Right atrium auricular region (tissue), 2 donors: ENCODE results near the gene BCL7C. TPM values are rescaled to one million over a fixed set of nuclear protein-coding genes. Genes with fewer than 3 reads are reported as not detected.

Experiments used
- DNase-seq: peaks from one replicate; pipeline ENCODE4 v3.0.0-alpha.2; 2019; ENCODE audit warnings: low spot score
- H3K27ac ChIP-seq, 2 donors: fragments of 200-600 bp; sonication (generic); 1 replicate in 1 of 2; 2 replicates in 1 of 2; pipeline ENCODE4 v1.5.1; 2016 to 2019
- H3K27me3 ChIP-seq, 2 donors: fragments of 200-600 bp; sonication (generic); one replicate each; pipeline versions ENCODE4 v1.5.1 to v1.6.0; 2017 to 2019
- H3K36me3 ChIP-seq: fragments of 200-600 bp; sonication (generic); one replicate; pipeline ENCODE4 v1.5.1; 2016
- H3K4me1 ChIP-seq, 2 donors: fragments of 200-600 bp; sonication (generic); one replicate each; pipeline versions ENCODE4 v1.5.1 to v1.6.0; 2017 to 2019
- H3K4me3 ChIP-seq, 2 donors: fragments of 200-600 bp; sonication (generic); 1 replicate in 1 of 2; 2 replicates in 1 of 2; pipeline ENCODE4 v1.5.1; 2017 to 2019; ENCODE audit warnings: mild to moderate bottlenecking in 1 of 2, moderate library complexity in 1 of 2
- H3K9me3 ChIP-seq, 2 donors: fragments of 200-600 bp; sonication (generic); one replicate each; pipeline ENCODE4 v1.5.1; 2019
- total RNA-seq, 2 donors: library from RNA; depleted of rRNA; stranded (reverse); fragments of >200 nt; gene quantifications; one replicate each; pipeline ENCODE4 v1.1.0, GENCODE V29; 2016
- TF ChIP-seq, protein P1 (sequence below), 2 donors: fragments of 200-600 bp; sonication (generic); IDR thresholded peaks; one replicate each; pipeline ENCODE4 v1.5.1; 2019; ENCODE audit warnings: antibody characterized with exemption in 2 of 2

The BCL7C gene
- total RNA-seq, 2 donors from 2014 or later: 21.1 to 35.1 TPM

DNA sequence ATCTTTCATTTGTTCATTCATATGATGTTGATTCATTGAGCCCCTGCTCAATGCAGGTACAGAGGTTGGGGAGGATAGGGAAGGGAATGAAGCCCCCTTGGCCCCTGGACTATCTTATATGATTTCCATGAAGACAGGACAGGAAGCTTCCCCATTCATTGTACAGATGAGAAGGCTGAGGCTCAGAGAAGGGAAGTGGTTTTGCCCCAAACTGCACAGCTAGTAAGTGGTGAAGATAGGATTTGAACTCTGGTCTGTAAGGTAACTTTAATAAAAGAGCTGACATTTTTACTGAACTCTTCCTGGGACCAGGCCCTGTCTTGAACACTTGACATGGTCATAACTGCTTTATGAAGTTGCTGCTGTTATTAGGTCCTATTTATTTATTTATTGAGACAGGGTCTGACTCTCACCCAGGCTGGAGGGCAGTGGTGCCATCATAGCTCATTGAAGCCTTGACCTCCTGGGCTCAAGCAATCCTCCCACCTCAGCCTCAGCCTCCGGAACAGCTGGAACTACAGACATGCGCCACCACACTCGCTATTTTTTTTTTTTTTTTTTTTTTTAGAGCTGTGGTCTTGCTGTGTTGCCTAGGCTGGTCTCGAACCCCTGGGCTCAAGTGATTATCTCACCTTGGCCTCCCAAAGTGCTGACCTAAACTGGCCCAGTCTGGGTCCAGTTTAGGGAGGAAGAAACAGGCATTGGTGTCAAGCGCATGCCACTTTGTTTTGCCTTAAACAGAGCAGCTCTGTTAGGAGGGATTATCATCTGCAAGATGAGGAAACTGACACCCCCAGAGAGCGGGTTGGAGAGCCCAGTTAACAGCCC is 7.5 kb upstream of the BCL7C start:
- Histone ChIP-seq H3K4me3 (peak overlapping the region; percentile 36 to 64), H3K36me3 (no peaks in the 10 kb centered on the region), H3K27ac (peak overlapping the region; percentile 75 to 79), H3K27me3 (no peaks in the 10 kb centered on the region), H3K9me3 (no peaks in the 10 kb centered on the region), H3K4me1 (peaks cover 0 to 35% of the 10 kb centered on the region in 2 donors)
- no peak for DNase-seq
- TF ChIP-seq, protein P1, sequence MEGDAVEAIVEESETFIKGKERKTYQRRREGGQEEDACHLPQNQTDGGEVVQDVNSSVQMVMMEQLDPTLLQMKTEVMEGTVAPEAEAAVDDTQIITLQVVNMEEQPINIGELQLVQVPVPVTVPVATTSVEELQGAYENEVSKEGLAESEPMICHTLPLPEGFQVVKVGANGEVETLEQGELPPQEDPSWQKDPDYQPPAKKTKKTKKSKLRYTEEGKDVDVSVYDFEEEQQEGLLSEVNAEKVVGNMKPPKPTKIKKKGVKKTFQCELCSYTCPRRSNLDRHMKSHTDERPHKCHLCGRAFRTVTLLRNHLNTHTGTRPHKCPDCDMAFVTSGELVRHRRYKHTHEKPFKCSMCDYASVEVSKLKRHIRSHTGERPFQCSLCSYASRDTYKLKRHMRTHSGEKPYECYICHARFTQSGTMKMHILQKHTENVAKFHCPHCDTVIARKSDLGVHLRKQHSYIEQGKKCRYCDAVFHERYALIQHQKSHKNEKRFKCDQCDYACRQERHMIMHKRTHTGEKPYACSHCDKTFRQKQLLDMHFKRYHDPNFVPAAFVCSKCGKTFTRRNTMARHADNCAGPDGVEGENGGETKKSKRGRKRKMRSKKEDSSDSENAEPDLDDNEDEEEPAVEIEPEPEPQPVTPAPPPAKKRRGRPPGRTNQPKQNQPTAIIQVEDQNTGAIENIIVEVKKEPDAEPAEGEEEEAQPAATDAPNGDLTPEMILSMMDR (IDR thresholded peaks at IDR 0.05): no peak

DNA sequence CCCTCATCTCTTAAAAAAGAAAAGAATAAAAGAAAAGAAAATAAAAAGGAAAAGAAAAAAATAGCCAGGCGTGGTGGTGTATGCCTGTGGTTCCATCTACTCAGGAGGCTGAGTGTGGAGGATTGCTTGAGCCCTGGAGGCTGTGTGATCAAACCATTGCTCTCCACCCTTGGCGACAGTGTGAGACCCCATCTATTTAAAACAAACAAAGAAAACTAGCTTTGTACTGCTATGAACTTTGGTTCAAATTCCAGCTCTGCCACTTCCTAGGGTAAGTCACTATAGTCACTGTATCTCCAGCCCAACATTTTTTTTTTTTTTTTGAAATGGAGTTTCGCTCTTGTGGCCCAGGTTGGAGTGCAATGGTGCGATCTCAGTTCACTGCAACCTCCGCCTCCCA is 6.7 kb upstream of the BCL7C start:
- H3K27me3 ChIP-seq: no peaks in the 10 kb centered on the region
- H3K36me3 ChIP-seq: no peaks in the 10 kb centered on the region
- no peak overlapping the region for H3K4me3 ChIP-seq
- no peak overlapping the region for H3K27ac ChIP-seq
- TF ChIP-seq, protein P1 (IDR thresholded peaks at IDR 0.05): no peak
- DNase-seq: no peak
- peaks cover 0 to 43% of the 10 kb centered on the region in 2 donors for H3K4me1 ChIP-seq
- no peaks in the 10 kb centered on the region for H3K9me3 ChIP-seq

DNA sequence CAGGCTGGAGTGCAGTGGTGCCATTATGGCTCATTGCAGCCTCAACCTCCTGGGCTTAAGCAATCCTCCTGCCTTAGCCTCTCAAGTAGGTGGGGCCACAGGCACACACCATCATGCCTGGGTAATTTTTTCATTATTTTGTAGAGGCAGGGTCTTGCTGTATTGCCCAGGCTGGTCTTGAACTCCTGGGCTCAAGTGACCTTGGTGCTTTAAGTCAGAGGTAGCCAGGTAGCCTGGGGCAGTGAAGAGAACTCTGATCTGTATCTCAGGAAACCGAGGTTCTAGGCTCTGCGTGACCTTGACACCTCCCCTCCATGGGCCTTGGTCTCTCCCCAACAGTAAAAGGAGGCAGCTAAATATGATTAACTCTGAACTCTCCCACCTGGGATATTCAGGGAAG is 5.9 kb upstream of the BCL7C start:
- DNase-seq: no peak
- Histone ChIP-seq H3K4me3 (no peak overlapping the region), H3K36me3 (no peaks in the 10 kb centered on the region), H3K4me1 (peaks cover 0 to 51% of the 10 kb centered on the region in 2 donors), H3K27me3 (no peaks in the 10 kb centered on the region), H3K9me3 (no peaks in the 10 kb centered on the region), H3K27ac (no peak overlapping the region)
- TF ChIP-seq, protein P1 (IDR thresholded peaks at IDR 0.05): no peak

DNA sequence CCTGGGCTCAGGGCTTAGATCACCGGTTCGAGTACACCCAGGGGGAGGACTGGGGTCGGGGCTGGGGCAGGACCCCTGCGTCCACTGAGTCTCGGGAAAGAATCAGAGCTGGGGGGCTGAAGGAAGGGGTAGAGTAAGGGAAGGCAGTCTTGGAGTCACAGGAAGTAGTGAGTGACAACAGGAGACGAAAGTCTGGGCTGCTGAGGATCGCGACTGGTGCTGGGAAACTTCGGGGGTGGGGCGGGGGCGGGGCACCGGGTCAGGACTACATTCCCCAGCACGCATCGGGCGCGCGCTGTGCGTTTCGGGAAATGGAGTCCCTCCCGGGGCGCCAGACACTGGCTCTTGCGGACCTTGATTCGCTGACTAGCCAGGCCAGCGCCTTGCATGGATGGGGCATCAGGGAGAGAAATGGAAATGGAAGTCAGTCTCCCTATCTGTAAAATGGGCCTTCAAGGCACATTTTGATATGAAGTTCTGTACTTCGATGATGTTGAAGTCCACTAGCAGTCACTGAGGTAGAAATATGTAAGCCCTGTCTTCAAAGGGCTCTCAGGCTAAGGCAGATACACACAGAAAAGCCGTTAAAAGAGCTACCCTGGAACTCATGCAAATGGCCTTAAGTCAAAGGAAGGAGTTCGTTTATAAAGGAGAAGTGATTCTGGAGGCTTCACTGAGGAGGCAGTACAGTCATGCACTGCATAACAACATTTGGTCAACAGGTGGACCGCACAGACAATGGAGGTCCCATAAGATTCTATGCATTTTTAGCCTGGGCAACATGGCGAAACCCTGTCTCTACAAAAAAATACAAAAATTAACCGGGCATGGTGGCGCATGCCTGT is 3.2 kb upstream of the BCL7C start:
- Histone ChIP-seq H3K27me3 (no peaks in the 10 kb centered on the region), H3K4me3 (peak overlapping the region; percentile 65 to 69), H3K4me1 (peaks cover 0 to 48% of the 10 kb centered on the region in 2 donors), H3K36me3 (no peaks in the 10 kb centered on the region), H3K9me3 (no peaks in the 10 kb centered on the region), H3K27ac (peak overlapping the region; percentile 98 to 99)
- DNase-seq: peak; percentile 96
- TF ChIP-seq, protein P1 (IDR thresholded peaks at IDR 0.05): no peak

DNA sequence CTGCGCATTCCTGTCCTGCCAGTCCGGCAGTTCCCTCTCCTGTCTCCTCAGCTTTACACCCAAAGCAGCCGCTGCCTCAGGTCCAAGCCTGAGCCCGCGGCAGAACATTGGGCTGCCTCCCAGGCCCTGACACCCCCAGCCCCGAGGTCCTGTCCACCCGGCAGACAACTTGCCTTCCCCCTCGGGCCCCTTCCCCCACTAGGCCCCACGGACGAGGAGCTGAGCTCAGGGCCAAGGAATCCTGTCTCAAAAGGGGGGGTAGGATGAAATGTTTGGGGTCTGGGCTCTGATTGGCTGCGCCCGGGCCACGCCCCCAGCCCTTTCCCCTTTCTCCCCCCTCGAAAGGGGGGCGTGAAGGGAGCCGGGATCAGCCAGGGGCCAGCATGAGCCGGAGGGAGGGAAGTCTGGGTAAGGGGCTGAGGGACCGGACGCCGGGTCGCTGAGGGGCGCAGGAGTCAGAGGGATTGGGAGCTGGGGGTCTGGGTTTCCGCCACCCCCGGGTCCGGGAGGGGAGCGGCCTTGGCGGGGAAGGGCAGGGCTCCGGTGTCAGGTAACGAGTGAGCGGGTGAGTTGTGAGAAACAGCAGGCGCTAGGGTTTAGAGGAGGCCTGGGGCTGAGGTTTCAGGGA is 2.5 kb upstream of the BCL7C start, which contains the start of gene CTF1:
Gene CTF1, plus strand, starts transcription at position 354 of the 628 bp plus-strand sequence. Its CDS starts 30 bp downstream, at position 384.
- H3K27ac ChIP-seq: peak within 1 kb of the TSS; percentile 98 to 99
- no peaks in the 10 kb centered on the region for H3K9me3 ChIP-seq
- TF ChIP-seq, protein P1 (IDR thresholded peaks at IDR 0.05): no peak
- DNase-seq: peak; percentile 79
- H3K27me3 ChIP-seq: no peaks in the 10 kb centered on the region
- H3K36me3 ChIP-seq: peaks cover 5% of the 10 kb centered on the region
- H3K4me3 ChIP-seq: peak within 1 kb of the TSS; percentile 65 to 69
- peaks cover 0 to 45% of the 10 kb centered on the region in 2 donors for H3K4me1 ChIP-seq
